Smooth muscle cell of bladder (primary cell): ENCODE results near the gene PCDHA3. TPM values are rescaled to one million over a fixed set of nuclear protein-coding genes. Genes with fewer than 3 reads are reported as not detected.

Source experiments
- total RNA-seq: library from RNA; depleted of rRNA; stranded (reverse); fragments of >200 nt; gene quantifications from 2 replicates; pipeline ENCODE4 v1.2.3, GENCODE V29; 2014

Gene PCDHA3
- total RNA-seq = 0.14 and 0.28 TPM in 2 replicates

DNA sequence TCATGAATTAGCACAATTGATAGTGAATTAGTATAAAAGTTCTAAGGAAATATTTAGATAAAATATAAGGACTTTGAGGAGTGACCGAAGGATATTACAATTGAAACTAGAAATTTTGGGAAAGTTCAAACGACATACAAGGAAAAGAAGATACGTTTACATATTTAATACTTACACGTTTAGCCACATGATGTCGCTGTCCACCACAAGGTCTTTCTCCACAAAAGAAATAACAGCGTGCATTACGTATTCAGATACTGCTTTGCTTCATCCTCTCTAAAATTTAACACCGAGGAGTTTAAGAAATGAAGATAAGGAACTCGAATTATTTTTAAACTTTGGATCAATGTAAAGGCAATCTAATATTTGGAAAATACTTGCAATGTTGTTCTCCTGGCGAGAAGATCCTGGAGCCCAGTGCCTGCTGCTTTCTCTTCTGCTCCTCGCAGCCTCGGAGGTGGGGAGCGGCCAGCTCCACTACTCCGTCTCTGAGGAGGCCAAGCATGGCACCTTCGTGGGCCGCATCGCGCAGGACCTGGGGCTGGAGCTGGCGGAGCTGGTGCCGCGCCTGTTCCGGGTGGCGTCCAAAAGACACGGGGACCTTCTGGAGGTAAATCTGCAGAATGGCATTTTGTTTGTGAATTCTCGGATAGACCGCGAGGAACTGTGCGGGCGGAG, at the start of gene PCDHA3:
PCDHA3 (plus strand) TSS at position 242 of the 678 bp plus-strand sequence.

DNA sequence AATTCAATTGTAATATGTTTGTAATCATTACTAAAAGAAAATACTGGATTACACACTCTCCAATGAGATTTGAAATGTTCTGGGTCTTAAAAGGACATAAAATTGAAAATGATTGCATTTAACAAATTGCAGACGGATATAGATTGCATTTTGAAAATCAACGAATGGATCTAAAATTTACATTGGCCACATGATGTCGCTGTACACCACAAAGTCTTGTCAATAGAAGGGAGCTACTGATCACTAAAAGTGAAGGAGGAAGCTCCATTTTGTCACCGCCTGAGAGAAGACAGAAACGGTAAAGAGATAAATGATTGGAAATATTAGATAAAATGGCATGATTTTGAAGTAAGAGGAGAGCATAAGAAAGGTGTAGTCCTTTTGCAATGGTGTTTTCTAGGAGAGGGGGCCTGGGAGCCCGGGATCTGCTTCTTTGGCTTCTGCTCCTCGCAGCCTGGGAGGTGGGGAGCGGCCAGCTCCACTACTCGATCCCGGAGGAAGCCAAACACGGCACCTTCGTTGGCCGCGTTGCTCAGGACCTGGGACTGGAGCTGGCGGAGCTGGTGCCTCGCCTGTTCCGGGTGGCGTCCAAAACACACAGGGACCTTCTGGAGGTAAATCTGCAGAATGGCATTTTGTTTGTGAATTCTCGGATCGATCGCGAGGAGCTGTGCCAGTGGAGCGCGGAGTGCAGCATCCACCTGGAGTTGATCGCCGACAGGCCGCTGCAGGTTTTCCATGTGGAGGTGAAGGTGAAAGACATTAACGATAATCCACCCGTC, 14.8 kb upstream of the PCDHA3 start, which contains the start of gene PCDHA1:
PCDHA1 (plus strand) TSS at position 236 of the 782 bp plus-strand sequence.

GRCh38 chr5:140794595-140795258, 6.1 kb upstream of the PCDHA3 start, which contains the start of gene PCDHA2:
PCDHA2 (plus strand) TSS chr5:140794852.

GRCh38 chr5:140806834-140807775, 6.2 kb downstream of the PCDHA3 start, which contains the start of gene PCDHA4:
PCDHA4 (plus strand) TSS chr5:140807068.

GRCh38 chr5:140821375-140822280, 20.8 kb downstream of the PCDHA3 start, which contains the start of gene PCDHA5:
PCDHA5 (plus strand) TSS chr5:140821613.

DNA sequence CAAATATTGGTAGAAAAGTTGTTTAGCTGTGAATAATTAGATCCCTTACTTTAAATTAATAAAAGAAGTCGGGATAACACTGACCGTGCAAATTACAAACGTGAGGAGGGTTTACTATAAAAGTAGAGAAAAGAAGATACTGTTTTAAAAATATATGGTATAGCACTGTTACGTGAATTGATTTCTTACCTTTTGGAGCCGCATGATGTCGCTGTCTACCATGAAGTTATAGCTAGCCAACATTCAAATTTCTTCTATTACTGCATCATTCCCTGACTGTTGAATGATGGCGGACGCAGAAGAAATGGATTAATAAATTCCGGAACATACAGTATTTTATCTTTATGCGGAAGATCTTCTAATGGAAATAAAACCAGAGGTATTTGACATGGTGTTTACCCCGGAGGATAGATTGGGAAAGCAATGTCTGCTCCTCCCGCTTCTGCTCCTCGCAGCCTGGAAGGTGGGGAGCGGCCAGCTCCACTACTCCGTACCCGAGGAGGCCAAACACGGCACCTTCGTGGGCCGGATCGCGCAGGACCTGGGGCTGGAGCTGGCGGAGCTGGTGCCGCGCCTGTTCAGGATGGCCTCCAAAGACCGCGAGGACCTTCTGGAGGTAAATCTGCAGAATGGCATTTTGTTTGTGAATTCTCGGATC, 27.0 kb downstream of the PCDHA3 start, which contains the start of gene PCDHA6:
PCDHA6 (plus strand) TSS at position 257 of the 658 bp plus-strand sequence; CDS start at position 389, 132 bp downstream.

GRCh38 chr5:140833993-140834392, 33.1 kb downstream of the PCDHA3 start, which contains the start of gene PCDHA7:
PCDHA7 (plus strand) TSS chr5:140834269; CDS start chr5:140834384, 115 bp downstream.

DNA sequence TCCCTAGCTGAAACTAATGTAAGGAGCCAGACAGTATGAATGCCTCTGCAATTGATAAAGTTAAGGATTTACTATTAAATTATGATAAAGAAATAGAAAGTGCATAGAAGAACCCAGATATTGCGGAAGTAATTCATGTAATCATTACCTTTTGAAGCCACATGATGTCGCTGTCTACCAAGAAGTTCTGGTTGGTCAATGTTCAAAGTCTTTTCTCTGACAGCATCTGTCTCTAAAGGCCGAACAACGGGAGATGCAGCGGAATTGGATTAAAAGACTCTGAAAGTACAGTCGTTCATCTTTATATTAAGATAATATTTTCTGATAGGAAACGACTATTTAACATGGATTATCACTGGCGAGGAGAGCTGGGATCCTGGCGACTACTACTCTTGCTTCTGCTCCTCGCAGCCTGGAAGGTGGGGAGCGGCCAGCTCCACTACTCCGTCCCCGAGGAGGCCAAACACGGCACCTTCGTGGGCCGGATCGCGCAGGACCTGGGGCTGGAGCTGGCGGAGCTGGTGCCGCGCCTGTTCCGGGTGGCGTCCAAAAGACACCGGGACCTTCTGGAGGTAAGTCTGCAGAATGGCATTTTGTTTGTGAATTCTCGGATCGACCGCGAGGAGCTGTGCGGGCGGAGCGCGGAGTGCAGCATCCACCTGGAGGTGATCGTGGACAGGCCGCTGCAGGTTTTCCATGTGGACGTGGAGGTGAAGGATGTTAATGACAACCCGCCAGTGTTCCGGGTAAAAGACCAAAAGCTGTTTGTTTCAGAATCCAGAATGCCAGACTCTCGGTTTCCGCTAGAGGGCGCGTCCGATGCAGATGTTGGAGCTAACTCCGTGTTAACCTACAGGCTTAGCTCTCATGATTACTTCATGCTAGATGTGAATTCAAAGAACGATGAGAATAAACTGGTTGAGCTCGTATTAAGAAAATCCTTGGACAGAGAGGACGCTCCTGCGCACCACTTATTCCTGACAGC, 40.4 kb downstream of the PCDHA3 start, which contains the start of gene PCDHA8:
PCDHA8 (plus strand) TSS at position 210 of the 985 bp plus-strand sequence; CDS start at position 345, 135 bp downstream.

GRCh38 chr5:140848139-140849102, 47.6 kb downstream of the PCDHA3 start, which contains the start of gene PCDHA9:
PCDHA9 (plus strand) TSS chr5:140848382; CDS start chr5:140848496, 114 bp downstream.

Other genes starting within 250 kb of the PCDHA3 start
- gene SRA1, start 243.6 kb upstream of the PCDHA3 start, total RNA-seq = 35.7 and 53.0 TPM in 2 replicates
- gene APBB3, start 236.5 kb upstream of the PCDHA3 start, total RNA-seq = 17.2 and 21.9 TPM in 2 replicates
- gene SLC35A4, start 236.2 kb upstream of the PCDHA3 start, total RNA-seq = 10.1 and 14.9 TPM in 2 replicates
- 2.9 and 8.8 TPM in 2 replicates for gene CD14, start 167.9 kb upstream of the PCDHA3 start, total RNA-seq
- gene TMCO6, start 161.6 kb upstream of the PCDHA3 start, total RNA-seq = 4.2 and 6.8 TPM in 2 replicates
- 75.1 and 83.8 TPM in 2 replicates for gene NDUFA2, start 153.4 kb upstream of the PCDHA3 start, total RNA-seq
- gene IK, start 153.2 kb upstream of the PCDHA3 start, total RNA-seq = 105 and 111 TPM in 2 replicates
- 24.5 and 28.3 TPM in 2 replicates for gene WDR55, start 136.2 kb upstream of the PCDHA3 start, total RNA-seq
- 0.14 TPM in 1 of 2 replicates, not detected in the other for gene DND1, start 127.5 kb upstream of the PCDHA3 start, total RNA-seq
- gene HARS1, start 109.7 kb upstream of the PCDHA3 start, total RNA-seq = 62.9 and 65.2 TPM in 2 replicates
- 24.6 and 27.1 TPM in 2 replicates for gene HARS2, start 109.6 kb upstream of the PCDHA3 start, total RNA-seq
- gene ZMAT2, start 100.6 kb upstream of the PCDHA3 start, total RNA-seq = 63.7 and 78.2 TPM in 2 replicates
- gene PCDHA1, start 14.9 kb upstream of the PCDHA3 start, total RNA-seq = under 0.01 TPM in 2 replicates
- gene PCDHA2, start 6.2 kb upstream of the PCDHA3 start, total RNA-seq = under 0.01 and 0.09 TPM in 2 replicates
- 0.14 and 0.37 TPM in 2 replicates for gene PCDHA4, start 6.0 kb downstream of the PCDHA3 start, total RNA-seq
- under 0.01 and 0.09 TPM in 2 replicates for gene PCDHA5, start 20.6 kb downstream of the PCDHA3 start, total RNA-seq
- 0.14 and 0.55 TPM in 2 replicates for gene PCDHA6, start 26.9 kb downstream of the PCDHA3 start, total RNA-seq
- gene PCDHA7, start 33.2 kb downstream of the PCDHA3 start, total RNA-seq = 0.57 and 0.83 TPM in 2 replicates
- under 0.01 and 0.09 TPM in 2 replicates for gene PCDHA8, start 40.1 kb downstream of the PCDHA3 start, total RNA-seq
- gene PCDHA9, start 47.3 kb downstream of the PCDHA3 start, total RNA-seq = under 0.01 and 0.18 TPM in 2 replicates
- gene PCDHA10, start 54.8 kb downstream of the PCDHA3 start, total RNA-seq = 0.14 and 0.28 TPM in 2 replicates
- gene PCDHA11, start 67.9 kb downstream of the PCDHA3 start, total RNA-seq = under 0.01 and 0.65 TPM in 2 replicates
- under 0.01 and 0.09 TPM in 2 replicates for gene PCDHA12, start 74.3 kb downstream of the PCDHA3 start, total RNA-seq
- under 0.01 and 0.09 TPM in 2 replicates for gene PCDHA13, start 81.1 kb downstream of the PCDHA3 start, total RNA-seq
- 0.14 and 0.18 TPM in 2 replicates for gene PCDHAC1, start 125.2 kb downstream of the PCDHA3 start, total RNA-seq
- 0.14 and 0.28 TPM in 2 replicates for gene PCDHAC2, start 165.4 kb downstream of the PCDHA3 start, total RNA-seq